GM19351 (cell line): ENCODE data around the gene CCDC154.
A peak's percentile ranks its signal among the peaks of the same experiment; 100 is the strongest.
"Not testable (repeated sequence)": the region's sequence is repeated elsewhere in the genome, so short reads cannot be mapped to it uniquely, and the experiment has no call there.

Experiments
- ATAC-seq: cut with Tn5 transposase; IDR thresholded peaks from one replicate; pipeline ENCODE4 v1.9.1; 2021; ENCODE audit warnings: mild to moderate bottlenecking, moderate library complexity; ENCODE audit not compliant: unreplicated experiment

The CCDC154 gene, protein sequence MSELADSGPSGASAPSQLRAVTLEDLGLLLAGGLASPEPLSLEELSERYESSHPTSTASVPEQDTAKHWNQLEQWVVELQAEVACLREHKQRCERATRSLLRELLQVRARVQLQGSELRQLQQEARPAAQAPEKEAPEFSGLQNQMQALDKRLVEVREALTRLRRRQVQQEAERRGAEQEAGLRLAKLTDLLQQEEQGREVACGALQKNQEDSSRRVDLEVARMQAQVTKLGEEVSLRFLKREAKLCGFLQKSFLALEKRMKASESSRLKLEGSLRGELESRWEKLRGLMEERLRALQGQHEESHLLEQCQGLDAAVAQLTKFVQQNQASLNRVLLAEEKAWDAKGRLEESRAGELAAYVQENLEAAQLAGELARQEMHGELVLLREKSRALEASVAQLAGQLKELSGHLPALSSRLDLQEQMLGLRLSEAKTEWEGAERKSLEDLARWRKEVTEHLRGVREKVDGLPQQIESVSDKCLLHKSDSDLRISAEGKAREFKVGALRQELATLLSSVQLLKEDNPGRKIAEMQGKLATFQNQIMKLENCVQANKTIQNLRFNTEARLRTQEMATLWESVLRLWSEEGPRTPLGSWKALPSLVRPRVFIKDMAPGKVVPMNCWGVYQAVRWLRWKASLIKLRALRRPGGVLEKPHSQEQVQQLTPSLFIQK

DNA sequence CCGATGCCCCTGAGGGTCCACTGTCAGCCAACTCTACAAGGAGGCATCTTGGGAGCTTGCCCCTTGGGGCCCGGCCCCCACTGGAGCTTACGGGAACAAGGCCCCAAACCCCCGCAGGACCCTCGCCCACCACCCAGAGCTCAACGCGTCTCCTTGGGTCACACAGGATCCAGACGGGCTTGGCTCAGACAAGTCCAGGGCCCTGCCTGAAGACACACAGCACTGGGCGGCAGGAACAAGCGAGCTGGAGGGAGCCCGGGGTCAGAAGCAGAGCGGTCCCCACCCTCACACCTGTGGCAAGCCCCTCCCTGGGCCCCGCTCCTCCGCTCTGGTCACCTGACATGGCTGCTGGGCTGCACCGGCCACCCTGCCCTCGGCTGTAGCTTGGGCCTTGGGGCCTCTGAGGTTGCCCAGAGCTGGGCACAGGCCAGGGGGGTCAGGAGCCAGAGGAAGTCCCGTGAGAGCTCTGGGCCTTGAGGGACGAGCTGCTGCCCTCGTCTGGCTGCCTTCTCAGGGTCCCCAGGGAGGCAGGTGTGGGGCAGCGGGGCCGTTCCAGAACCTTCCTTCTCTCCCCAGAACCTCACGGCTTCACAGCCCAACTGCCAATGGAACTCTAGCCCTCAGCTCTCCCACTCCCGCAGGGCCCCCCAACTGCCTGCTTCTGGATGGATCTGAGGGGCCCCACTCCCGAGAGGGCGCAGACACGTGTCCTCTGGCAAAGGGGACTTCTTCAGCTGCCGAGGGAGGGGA, at the start of gene CCDC154:
TSS of gene CCDC154 (minus strand) at position 577 of the 750 bp plus-strand sequence. CDS start at position 343, 234 bp downstream.
- ATAC-seq = no peak

DNA sequence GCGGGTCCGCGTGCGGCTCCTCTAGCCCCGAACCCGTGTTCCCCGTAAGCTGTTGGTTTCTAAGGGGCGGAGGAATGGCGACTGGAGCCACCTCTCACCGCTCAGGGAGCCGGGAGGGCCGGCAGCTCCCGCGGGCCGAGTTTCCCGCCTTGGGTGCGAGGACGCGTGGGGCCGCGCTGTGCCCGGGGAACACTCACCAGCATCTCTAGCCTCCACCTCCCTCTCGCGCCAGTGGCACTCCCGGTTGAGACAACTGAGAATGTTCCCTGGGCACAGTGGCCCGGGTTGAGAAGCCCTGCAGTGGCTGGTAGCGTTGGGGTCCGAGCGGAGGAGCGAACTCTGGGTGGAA, 49.4 kb upstream of the CCDC154 start:
- no peak for ATAC-seq

DNA sequence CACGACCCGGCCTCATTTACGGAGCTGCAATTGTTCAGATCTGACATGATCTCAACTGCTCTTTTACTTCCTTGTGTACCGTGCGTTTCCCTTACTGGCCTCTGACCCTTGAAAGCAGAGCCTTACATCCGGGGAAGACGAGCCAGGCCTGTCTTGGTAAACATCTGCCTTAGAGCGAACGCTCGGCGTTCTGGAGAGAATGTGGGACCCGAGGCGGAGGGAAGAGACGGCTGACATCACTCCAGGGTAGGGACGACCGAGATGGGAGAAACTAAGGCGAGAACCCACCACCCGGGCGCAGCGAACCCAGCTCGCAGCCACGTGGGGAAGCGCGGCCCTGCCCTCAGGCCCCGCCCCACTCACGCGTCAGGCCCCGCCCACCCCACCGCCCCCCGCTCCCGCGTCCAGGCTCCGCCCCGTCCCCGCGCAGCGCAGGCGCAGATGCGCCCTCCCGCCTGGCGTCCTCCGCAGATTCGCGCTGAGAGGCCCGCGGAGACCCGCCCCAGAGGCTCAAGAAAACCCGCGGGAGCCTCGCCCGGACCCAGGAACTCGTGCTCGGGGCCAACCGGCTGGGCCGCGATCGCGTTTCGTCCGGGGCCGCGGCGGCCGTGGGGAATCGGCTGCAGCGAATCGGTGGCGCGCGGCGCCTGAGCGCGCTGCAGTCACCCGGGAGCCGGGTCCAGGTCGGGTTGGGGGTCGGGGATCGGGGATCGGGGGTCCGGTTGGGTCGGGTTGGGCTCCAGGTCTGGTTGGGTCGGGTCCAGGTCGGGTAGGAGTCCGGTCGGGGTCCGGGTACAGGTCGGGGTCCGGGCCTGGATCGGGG, 48.8 kb upstream of the CCDC154 start, which contains the start of gene TELO2:
TSS of gene TELO2 (plus strand) at position 438 of the 823 bp plus-strand sequence. CDS start 922 bp downstream, outside the sequence.
- peak; percentile 75 for ATAC-seq

DNA sequence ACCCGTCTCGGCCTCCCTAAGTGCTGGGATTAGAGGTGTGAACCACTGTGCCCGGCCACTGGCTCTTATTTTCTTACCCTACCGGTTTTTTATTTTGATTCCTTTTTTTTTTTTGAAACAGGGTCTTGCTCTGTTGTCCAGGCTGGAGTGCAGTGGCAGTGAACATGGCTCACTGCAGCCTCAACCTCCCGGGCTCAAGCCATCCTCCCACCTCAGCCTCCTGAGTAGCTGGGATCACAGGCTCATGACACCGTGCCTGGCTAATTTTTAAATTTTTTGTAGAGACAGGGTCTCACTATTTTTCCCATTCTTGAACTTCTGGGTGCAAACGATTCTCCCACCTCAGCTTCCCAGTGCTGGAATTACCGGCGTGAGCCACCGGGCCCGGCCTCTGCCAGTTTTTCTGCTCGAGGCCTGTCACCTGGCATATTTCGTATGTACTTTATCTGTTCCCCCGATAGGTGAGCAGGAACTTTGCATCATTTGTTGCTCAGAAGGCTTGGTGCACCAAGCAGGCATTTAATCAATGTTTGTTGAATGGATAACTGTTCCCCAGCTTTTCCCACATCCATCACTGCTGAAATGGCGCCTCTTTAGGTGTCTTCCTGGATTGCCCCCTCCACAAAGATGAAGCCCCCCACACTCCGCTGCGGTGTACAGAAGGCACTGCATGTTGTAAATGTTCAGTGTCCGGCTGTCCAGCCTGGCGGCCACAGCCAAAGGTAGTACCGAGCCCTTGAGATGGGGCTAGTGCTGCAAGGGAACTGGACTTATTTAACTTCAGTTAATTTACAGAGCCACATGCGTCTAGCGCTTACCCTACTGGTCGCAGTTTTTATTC, 47.9 kb upstream of the CCDC154 start:
- ATAC-seq = no peak

- ATAC-seq = no peak
These were observed 47.0 kb upstream of the CCDC154 start for GRCh38 chr16:1491327-1491726.

DNA sequence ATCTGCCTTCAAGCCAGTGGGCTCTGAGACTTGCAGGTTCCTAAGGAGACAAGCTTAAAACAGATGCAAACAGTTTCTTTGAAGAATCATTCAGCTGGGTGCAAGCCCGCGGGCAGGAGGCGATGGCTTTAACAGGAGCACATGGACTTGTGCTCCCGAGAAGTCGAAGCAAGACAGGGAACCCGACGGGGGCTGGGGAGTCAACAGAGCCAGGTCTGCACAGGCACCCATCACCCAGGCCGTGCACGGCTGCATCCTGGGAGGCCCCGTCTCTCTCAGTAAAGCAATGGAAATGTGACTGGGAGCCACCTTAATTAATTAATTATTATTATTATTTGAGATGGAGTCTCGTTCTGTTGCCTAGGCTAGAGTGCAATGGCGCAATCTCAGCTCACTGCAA, 44.7 kb upstream of the CCDC154 start:
- no peak for ATAC-seq

DNA sequence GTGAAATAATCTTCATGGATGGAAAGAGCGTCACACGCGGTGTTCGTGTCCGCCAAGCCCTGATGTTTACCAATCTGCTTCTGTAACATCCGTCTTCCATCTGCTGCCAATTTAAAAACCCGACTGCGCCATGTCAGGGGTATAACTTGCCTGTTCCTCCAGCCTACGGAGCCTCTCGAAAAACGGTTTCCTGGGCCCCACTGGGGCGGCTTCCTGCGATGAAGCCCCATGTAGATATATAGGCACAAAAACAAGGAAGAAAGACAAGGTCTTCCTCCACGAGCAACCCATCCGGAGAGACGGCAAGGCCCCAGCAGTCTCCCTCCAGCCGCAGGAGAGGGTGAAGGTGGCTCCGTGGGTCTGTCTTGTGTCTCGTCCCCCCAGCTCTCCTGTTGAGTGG, 44.3 kb upstream of the CCDC154 start, which contains the start of gene PTX4:
TSS of gene PTX4 (minus strand) at position 326 of the 400 bp plus-strand sequence. CDS start at position 291, 35 bp downstream.
- ATAC-seq = no peak

GRCh38 chr16:1488054-1488601, 43.8 kb upstream of the CCDC154 start:
- ATAC-seq = no peak

DNA sequence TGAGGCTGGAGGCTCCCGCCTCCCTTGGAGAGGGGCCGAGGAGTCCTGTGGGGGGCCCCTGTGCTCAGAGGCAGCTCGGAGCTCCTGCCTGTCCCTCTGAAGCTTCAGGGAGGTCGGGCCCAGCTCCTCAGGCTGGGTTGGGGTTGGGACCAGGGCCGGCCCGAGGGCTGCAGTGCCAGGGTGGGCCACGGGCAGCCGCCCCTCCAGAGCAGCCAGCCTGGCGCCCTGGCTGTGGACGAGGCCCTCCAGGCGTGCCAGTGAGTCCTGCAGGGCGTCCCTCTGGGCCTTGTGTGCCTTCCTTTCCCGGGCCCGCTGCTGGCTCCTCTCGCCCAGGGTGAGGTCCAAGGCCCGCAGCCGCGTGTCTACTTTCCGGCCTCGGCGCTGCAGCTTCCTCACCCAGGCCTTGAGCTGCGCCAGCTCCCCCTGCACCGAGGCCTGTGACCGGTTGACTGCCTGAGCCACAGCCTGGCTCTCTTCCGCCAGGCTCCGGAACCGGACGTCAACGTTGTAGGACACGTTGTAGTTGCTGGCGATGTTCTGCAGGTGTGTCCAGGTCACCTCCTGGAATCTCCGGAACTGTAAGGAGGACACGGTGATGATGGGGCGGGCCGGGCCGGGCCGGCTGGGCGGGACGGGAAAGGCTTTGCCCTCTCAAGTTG, 43.2 kb upstream of the CCDC154 start:
- ATAC-seq = no peak

DNA sequence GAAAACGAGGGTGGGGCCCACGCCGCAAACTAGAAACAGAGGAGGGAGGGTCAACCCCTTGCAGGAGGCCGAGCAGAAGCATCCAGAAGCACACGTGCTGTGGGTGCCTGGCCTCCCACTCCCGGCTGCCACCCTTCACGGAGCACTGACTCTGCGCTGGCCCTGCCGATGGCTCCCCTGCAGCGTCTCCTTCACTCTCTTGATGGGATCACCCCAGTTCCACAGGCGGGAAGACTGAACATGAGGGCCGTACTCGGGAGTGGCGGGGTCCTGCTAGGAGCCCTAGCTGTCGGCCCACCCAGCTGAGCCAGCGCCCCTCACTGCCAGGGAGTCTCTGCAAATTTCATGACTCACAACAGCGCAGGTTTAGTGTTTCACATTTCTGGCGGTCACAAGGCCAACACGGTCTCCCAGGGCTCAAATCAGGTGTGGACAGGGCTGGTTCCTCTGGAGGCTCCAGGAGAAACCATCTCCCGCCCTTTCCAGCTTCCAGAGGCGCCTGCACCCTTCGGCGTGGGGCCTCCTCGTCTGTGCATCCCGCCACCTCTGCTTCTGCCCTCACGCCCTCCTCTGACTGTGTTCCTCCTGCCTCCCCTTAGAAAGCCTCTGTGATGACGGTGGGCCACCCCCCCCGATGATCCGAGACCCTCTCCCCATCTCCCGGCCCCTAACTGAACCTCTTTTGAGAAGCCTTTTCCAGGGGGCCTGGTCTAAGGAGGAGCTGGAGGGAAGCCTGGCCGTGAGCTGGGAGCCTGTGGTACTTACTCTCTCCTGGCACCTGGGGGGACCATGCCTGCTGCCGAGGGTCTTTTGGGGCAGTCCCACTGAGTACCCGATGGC, 42.4 kb upstream of the CCDC154 start:
- no peak for ATAC-seq

DNA sequence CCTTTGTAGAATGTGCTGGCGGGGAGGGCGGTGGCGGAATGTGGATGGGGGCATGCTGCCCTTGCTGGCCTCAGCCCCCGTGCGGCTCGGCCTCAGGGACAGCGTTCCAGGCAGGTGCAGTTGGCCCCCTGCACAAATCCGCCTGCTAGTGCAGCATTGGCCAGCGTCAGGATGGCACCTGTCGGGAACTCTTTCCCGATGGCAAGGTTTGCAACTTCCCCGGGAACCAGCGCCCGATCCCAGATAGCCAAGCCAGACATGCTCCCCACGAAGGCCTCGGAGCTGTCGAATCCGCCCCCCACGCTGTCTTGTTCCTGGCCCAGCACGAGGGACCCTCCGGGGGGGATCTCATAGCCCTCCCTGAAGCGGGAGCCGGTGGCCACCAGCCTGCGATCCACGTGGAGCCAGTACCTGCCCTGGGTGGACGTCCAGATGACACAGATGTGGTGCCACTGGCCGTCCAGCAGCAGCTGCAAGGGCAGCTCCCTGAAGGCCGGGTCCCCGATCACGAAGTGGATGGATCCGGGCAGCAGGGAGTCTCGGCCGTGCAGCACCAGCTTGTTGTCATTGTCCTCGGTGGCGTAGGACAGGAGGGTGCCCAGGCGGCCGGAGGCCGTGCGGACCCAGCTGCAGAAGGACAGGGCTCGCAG, 41.6 kb upstream of the CCDC154 start:
- ATAC-seq = no peak

DNA sequence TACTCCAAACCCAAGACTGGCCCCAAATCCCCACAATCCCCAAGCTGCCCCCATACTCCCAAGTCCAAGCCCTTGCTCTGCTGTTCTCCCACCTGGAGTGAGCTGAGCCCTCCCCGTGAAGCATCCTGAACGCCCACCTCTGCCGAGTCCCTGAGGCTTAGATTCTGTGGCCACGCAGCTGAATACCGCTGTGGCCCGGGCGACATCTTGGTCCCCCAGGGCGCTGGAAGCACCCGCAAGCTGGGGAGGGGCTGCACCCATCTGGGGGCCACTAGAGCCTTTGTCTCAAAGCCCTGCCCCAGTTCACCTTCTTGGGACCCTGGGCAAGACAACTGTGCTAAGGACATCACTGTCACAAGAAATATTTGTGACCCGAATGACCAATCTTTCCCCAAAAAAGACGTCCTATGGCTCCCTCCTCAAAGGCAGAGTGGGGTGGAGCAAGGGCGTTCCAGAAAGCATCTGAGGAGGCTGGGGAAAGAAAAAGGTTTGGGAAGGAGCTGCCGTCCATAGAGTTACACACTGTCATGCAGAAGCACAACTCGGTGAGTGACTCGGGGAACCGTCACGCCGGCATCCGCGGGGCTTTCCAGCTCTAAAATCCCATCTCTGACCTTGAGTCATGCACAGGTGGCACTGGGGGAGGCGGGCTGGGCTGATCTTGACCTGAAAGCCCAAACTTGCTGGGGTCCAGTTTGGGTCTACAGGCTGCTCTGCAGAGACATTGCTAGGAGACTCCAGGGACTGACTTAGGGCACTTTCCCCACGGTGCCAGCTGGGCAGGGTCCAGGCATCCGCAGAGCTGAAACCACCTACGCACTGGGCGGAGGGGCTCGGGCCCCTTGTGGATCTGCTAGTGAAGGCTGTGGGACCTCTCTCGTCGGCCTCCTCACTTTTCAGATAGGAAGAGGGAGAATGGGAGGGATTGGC, 37.8 kb upstream of the CCDC154 start:
- ATAC-seq = no peak

- ATAC-seq = not testable (repeated sequence)
These were observed 34.6 kb upstream of the CCDC154 start for GRCh38 chr16:1478937-1479336.

DNA sequence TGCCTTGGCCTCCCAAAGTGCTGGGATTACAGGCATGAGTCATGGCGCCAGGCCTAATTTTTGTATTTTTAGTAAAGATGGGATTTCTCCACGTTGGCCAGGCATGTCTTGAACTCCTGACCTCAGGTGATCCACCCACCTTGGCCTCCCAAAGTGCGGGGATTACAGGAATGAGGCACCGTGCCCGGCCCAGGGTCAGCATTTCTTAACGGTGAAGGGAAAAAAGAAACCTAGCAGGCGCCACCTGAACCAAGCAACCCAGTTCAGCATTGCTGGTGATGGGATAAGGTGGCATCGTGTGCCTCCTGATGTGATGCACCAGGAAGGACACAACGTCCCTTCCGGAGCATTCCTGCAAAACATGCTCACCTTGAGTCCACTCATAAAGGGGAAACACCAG, 32.7 kb upstream of the CCDC154 start:
- no peak for ATAC-seq

GRCh38 chr16:1475552-1476114, 31.3 kb upstream of the CCDC154 start:
- ATAC-seq = no peak
